ENCODE data around the gene PCCA. TPM values are rescaled to one million over a fixed set of nuclear protein-coding genes. Genes with fewer than 3 reads are reported as not detected.

Gene PCCA
- total RNA-seq, 1 experiment from 2014 or later, result 14.8 TPM

- DNase-seq (ENCODE audit: low spot score), result no peak
These were observed 417.9 kb downstream of the PCCA start for GRCh38 chr13:100506600-100507422.

- no peak for DNase-seq (ENCODE audit: low spot score)
These were observed 419.6 kb downstream of the PCCA start for GRCh38 chr13:100508455-100508854.

GRCh38 chr13:100508996-100509395, 420.1 kb downstream of the PCCA start:
- no peak for DNase-seq (ENCODE audit: low spot score)

- DNase-seq (ENCODE audit: low spot score), result no peak
These were observed 421.5 kb downstream of the PCCA start for GRCh38 chr13:100510208-100510957.

GRCh38 chr13:100511466-100511865, 422.6 kb downstream of the PCCA start:
- no peak for DNase-seq (ENCODE audit: low spot score)

GRCh38 chr13:100512422-100512821, 423.5 kb downstream of the PCCA start:
- DNase-seq (ENCODE audit: low spot score), result peak; percentile 18

GRCh38 chr13:100513171-100513570, 424.3 kb downstream of the PCCA start:
- no peak for DNase-seq (ENCODE audit: low spot score)

GRCh38 chr13:100513987-100514670, 425.2 kb downstream of the PCCA start:
- DNase-seq (ENCODE audit: low spot score), result no peak

- peak; percentile 51 for DNase-seq (ENCODE audit: low spot score)
These were observed 426.0 kb downstream of the PCCA start for GRCh38 chr13:100514788-100515409.

- no peak for DNase-seq (ENCODE audit: low spot score)
These were observed 426.5 kb downstream of the PCCA start for GRCh38 chr13:100515410-100515800.

GRCh38 chr13:100517135-100517534, 428.2 kb downstream of the PCCA start:
- DNase-seq (ENCODE audit: low spot score), result no peak

- DNase-seq (ENCODE audit: low spot score), result no peak
These were observed 428.8 kb downstream of the PCCA start for GRCh38 chr13:100517728-100518127.

- no peak for DNase-seq (ENCODE audit: low spot score)
These were observed 429.6 kb downstream of the PCCA start for GRCh38 chr13:100518394-100519062.

GRCh38 chr13:100519626-100520025, 430.7 kb downstream of the PCCA start:
- DNase-seq (ENCODE audit: low spot score), result no peak

- no peak for DNase-seq (ENCODE audit: low spot score)
These were observed 432.3 kb downstream of the PCCA start for GRCh38 chr13:100520936-100521850.

GRCh38 chr13:100521851-100522617, 433.1 kb downstream of the PCCA start:
- no peak for DNase-seq (ENCODE audit: low spot score)

GRCh38 chr13:100522618-100523309, 433.9 kb downstream of the PCCA start:
- DNase-seq (ENCODE audit: low spot score), result no peak

- no peak for DNase-seq (ENCODE audit: low spot score)
These were observed 434.5 kb downstream of the PCCA start for GRCh38 chr13:100523411-100523810.

- no peak for DNase-seq (ENCODE audit: low spot score)
These were observed 435.1 kb downstream of the PCCA start for GRCh38 chr13:100523981-100524386.
